KBM-7 (cell line): ENCODE measurements around the gene RHAG.

ENCODE experiments used
- DNase-seq: peaks from one replicate; pipeline ENCODE4 v3.0.0-alpha.2; 2015
- in situ Hi-C: fragments of 300-500 bp; cut with MboI; formaldehyde crosslinking; loops from 2 replicates; pipeline ENCODE4 v1.14.3; 2020; ENCODE audit warnings: low sequenced_read_pairs, low pct_unique_long_range_greater_than_20kb, mixed read lengths

The RHAG gene

GRCh38 chr6:49579649-49580048 lies 57.0 kb downstream of the RHAG start:
- no peak for DNase-seq
- in situ Hi-C loops: no loop called here

- no peak for DNase-seq
Measured at GRCh38 chr6:49576618-49577017, 60.0 kb downstream of the RHAG start.

GRCh38 chr6:49570474-49571079 lies 66.1 kb downstream of the RHAG start:
- in situ Hi-C loops: no loop called here
- DNase-seq: peak; percentile 60

More at GRCh38 chr6:49576618-49577017, 60.0 kb downstream of the RHAG start:
- in situ Hi-C loops: no loop called here

GRCh38 chr6:49565855-49566254 lies 70.8 kb downstream of the RHAG start:
- in situ Hi-C loops: no loop called here
- peak; percentile 45 for DNase-seq

- in situ Hi-C loops: no loop called here
- no peak for DNase-seq
Measured at GRCh38 chr6:49565261-49565660, 71.4 kb downstream of the RHAG start.

GRCh38 chr6:49564552-49564951 lies 72.1 kb downstream of the RHAG start:
- in situ Hi-C loops: no loop called here
- DNase-seq: no peak

- DNase-seq: no peak
- in situ Hi-C loops: no loop called here
Measured at GRCh38 chr6:49563006-49563886, 73.4 kb downstream of the RHAG start.

GRCh38 chr6:49558238-49558637 lies 78.4 kb downstream of the RHAG start:
- no peak for DNase-seq
- in situ Hi-C loops: no loop called here

GRCh38 chr6:49557177-49557576 lies 79.5 kb downstream of the RHAG start:
- in situ Hi-C loops: no loop called here
- no peak for DNase-seq

- in situ Hi-C loops: no loop called here
- DNase-seq: peak; percentile 74
Measured at GRCh38 chr6:49556429-49556837, 80.2 kb downstream of the RHAG start.

- in situ Hi-C loops: no loop called here
- no peak for DNase-seq
Measured at GRCh38 chr6:49555951-49556350, 80.7 kb downstream of the RHAG start.
